SK-N-SH treated with all-trans-retinoic acid at 6 μM for 48 hours (cell line): ENCODE results near the gene ARHGEF10L.

Experiments
- ATAC-seq: fragments of 200-7000 bp; cut with Tn5 transposase; 3 replicates; pipeline ENCODE4 v1.9.1; 2020; ENCODE audit warnings: mild to moderate bottlenecking, moderate library complexity
- ARNTL ChIP-seq: fragments of 450-650 bp; formaldehyde crosslinking; IDR thresholded peaks from 2 replicates; pipeline ENCODE4 v1.5.0; 2020; ENCODE audit warnings: low read depth, mild to moderate bottlenecking, moderate library complexity, borderline replicate concordance
- BACH2 ChIP-seq: fragments of 250-450 bp; sonication (Bioruptor Pico); IDR thresholded peaks from 2 replicates; pipeline ENCODE4 v1.9.0; 2021; ENCODE audit warnings: mild to moderate bottlenecking, borderline replicate concordance
- CSDC2 ChIP-seq: fragments of 250-450 bp; sonication (Bioruptor Pico); IDR thresholded peaks from 2 replicates; pipeline ENCODE4 v1.5.0; 2020; ENCODE audit warnings: mild to moderate bottlenecking, moderate library complexity
- CSRNP3 ChIP-seq: fragments of 250-450 bp; sonication (Bioruptor Pico); IDR thresholded peaks from 2 replicates; pipeline ENCODE4 v1.5.1; 2021; ENCODE audit warnings: mild to moderate bottlenecking, moderate library complexity
- ESRRG ChIP-seq: fragments of 250-450 bp; sonication (Bioruptor Pico); IDR thresholded peaks from 2 replicates; pipeline ENCODE4 v1.6.1; 2021; ENCODE audit warnings: mild to moderate bottlenecking
- ISL1 ChIP-seq: fragments of 250-450 bp; sonication (Bioruptor Pico); IDR thresholded peaks from 2 replicates; pipeline ENCODE4 v2.1.2; 2022; ENCODE audit warnings: mild to moderate bottlenecking, moderate library complexity
- RARB ChIP-seq: fragments of 250-450 bp; sonication (Bioruptor Pico); IDR thresholded peaks from 2 replicates; pipeline ENCODE4 v1.8.0; 2021; ENCODE audit warnings: mild to moderate bottlenecking, moderate library complexity
- SNAI2 ChIP-seq: fragments of 250-450 bp; sonication (Bioruptor Pico); IDR thresholded peaks from 2 replicates; pipeline ENCODE4 v1.5.0; 2020; ENCODE audit warnings: mild to moderate bottlenecking, moderate library complexity
- TCF4 ChIP-seq: fragments of 250-450 bp; sonication (Bioruptor Pico); IDR thresholded peaks from 2 replicates; pipeline ENCODE4 v1.8.0; 2021; ENCODE audit warnings: mild to moderate bottlenecking, moderate library complexity, borderline replicate concordance
- ZC3H10 ChIP-seq: fragments of 250-450 bp; sonication (Bioruptor Pico); IDR thresholded peaks from 2 replicates; pipeline ENCODE4 v1.5.1; 2021; ENCODE audit warnings: mild to moderate bottlenecking, moderate library complexity
- ZNF565 ChIP-seq: fragments of 450-650 bp; formaldehyde crosslinking; conservative IDR thresholded peaks from 2 replicates; pipeline ENCODE4 v1.5.0; 2020; ENCODE audit warnings: low read depth, mild to moderate bottlenecking, moderate library complexity
- ZNF70 ChIP-seq: fragments of 450-650 bp; formaldehyde crosslinking; IDR thresholded peaks from 2 replicates; pipeline ENCODE4 v1.5.0; 2020; ENCODE audit warnings: mild to moderate bottlenecking, moderate library complexity
- ZNF8 ChIP-seq: fragments of 450-650 bp; formaldehyde crosslinking; IDR thresholded peaks from 2 replicates; pipeline ENCODE4 v1.5.0; 2020; ENCODE audit warnings: mild to moderate bottlenecking, moderate library complexity
- TF ChIP-seq, protein P1 (sequence below): fragments of 250-450 bp; sonication (Bioruptor Pico); IDR thresholded peaks from 2 replicates; pipeline ENCODE4 v1.5.0; 2020; ENCODE audit warnings: mild to moderate bottlenecking, moderate library complexity
- TF ChIP-seq, protein P2 (sequence below): fragments of 250-450 bp; sonication (Bioruptor Pico); IDR thresholded peaks from 2 replicates; pipeline ENCODE4 v1.5.1; 2020; ENCODE audit warnings: low read depth, mild to moderate bottlenecking, moderate library complexity
- TF ChIP-seq, protein P3 (sequence below): fragments of 250-450 bp; sonication (Bioruptor Pico); IDR thresholded peaks from 2 replicates; pipeline ENCODE4 v1.8.0; 2020; ENCODE audit warnings: mild to moderate bottlenecking, moderate library complexity, borderline replicate concordance
- TF ChIP-seq, protein P4 (sequence below): fragments of 250-450 bp; sonication (Bioruptor Pico); IDR thresholded peaks from 2 replicates; pipeline ENCODE4 v1.8.0; 2021; ENCODE audit warnings: low read depth, mild to moderate bottlenecking, moderate library complexity, borderline replicate concordance

Gene ARHGEF10L

DNA sequence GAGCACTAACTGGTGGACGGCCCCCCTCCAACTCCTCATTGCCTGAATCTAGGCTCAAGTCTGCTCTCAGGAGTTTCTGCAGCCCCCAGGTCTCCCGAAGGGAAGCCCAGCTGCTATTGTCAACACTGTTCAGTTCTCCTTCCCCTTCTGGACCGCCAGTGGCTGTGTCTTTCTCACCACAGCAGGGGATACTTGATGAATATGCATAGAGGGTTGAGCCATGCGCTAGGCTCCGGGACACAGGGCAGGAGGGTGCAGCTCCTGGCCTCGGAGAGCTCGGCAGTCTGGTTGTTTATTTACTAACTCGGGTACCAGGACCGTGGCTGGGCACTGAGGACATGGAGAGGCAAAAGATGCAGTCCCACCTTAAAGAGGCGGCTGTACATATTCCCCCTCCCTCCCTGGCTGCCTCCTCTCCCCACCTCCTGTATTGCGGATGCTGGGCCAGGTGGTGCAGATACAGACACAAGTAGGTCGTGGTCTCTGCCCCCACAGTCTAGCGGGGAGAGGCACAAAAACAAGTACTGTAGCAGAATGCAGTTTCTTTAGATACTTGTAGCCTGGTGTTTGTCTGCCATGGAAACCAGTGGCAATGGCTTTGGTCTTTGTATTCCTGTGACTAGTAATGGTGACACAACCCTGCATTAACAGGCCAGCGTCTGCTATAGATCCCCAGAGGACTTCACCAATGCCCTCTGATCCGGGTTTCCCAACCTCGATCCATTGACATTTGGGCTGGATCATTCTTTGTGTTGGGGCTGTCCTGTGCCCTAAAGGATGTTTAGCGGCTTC lies 26.2 kb downstream of the ARHGEF10L start:
- TF ChIP-seq, protein P1, sequence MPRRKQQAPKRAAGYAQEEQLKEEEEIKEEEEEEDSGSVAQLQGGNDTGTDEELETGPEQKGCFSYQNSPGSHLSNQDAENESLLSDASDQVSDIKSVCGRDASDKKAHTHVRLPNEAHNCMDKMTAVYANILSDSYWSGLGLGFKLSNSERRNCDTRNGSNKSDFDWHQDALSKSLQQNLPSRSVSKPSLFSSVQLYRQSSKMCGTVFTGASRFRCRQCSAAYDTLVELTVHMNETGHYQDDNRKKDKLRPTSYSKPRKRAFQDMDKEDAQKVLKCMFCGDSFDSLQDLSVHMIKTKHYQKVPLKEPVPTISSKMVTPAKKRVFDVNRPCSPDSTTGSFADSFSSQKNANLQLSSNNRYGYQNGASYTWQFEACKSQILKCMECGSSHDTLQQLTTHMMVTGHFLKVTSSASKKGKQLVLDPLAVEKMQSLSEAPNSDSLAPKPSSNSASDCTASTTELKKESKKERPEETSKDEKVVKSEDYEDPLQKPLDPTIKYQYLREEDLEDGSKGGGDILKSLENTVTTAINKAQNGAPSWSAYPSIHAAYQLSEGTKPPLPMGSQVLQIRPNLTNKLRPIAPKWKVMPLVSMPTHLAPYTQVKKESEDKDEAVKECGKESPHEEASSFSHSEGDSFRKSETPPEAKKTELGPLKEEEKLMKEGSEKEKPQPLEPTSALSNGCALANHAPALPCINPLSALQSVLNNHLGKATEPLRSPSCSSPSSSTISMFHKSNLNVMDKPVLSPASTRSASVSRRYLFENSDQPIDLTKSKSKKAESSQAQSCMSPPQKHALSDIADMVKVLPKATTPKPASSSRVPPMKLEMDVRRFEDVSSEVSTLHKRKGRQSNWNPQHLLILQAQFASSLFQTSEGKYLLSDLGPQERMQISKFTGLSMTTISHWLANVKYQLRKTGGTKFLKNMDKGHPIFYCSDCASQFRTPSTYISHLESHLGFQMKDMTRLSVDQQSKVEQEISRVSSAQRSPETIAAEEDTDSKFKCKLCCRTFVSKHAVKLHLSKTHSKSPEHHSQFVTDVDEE (CRISPR knock-in tag), result no peak
- TF ChIP-seq, protein P2, sequence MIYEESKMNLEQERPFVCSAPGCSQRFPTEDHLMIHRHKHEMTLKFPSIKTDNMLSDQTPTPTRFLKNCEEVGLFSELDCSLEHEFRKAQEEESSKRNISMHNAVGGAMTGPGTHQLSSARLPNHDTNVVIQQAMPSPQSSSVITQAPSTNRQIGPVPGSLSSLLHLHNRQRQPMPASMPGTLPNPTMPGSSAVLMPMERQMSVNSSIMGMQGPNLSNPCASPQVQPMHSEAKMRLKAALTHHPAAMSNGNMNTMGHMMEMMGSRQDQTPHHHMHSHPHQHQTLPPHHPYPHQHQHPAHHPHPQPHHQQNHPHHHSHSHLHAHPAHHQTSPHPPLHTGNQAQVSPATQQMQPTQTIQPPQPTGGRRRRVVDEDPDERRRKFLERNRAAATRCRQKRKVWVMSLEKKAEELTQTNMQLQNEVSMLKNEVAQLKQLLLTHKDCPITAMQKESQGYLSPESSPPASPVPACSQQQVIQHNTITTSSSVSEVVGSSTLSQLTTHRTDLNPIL (CRISPR knock-in tag), result no peak
- TF ChIP-seq BACH2 (CRISPR knock-in tag) (no peak), CSRNP3 (no peak)
- no peak for ATAC-seq

DNA sequence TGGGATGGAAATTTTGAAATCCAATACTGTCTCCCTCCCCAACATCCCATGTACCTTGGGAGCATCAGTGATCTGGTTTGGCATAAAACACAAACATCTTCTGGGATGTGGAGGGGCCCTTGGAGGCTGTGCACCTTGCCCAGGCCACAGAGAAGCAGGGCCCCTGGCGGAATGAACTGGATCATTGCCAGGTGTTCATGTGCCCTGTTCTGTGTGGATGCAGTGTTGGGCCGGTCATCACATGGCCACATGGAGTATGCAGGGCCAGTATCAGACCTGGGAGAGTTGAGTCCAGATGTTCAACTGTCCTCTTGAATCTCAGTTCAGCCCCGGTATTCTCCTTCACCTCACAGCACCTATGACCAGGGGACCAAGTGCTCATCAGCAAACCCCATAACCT lies 26.9 kb downstream of the ARHGEF10L start:
- TF ChIP-seq, protein P3, sequence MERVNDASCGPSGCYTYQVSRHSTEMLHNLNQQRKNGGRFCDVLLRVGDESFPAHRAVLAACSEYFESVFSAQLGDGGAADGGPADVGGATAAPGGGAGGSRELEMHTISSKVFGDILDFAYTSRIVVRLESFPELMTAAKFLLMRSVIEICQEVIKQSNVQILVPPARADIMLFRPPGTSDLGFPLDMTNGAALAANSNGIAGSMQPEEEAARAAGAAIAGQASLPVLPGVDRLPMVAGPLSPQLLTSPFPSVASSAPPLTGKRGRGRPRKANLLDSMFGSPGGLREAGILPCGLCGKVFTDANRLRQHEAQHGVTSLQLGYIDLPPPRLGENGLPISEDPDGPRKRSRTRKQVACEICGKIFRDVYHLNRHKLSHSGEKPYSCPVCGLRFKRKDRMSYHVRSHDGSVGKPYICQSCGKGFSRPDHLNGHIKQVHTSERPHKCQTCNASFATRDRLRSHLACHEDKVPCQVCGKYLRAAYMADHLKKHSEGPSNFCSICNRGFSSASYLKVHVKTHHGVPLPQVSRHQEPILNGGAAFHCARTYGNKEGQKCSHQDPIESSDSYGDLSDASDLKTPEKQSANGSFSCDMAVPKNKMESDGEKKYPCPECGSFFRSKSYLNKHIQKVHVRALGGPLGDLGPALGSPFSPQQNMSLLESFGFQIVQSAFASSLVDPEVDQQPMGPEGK (CRISPR knock-in tag), result no peak
- TF ChIP-seq ZNF8 (CRISPR knock-in tag) (no peak), ZC3H10 (CRISPR knock-in tag) (no peak), ZNF70 (CRISPR knock-in tag) (no peak), TCF4 (CRISPR knock-in tag) (no peak), CSRNP3 (no peak), CSDC2 (no peak), RARB (CRISPR knock-in tag) (no peak), SNAI2 (CRISPR knock-in tag) (no peak), ARNTL (CRISPR knock-in tag) (no peak)
- TF ChIP-seq, protein P2 (CRISPR knock-in tag), result no peak
- TF ChIP-seq, protein P4, sequence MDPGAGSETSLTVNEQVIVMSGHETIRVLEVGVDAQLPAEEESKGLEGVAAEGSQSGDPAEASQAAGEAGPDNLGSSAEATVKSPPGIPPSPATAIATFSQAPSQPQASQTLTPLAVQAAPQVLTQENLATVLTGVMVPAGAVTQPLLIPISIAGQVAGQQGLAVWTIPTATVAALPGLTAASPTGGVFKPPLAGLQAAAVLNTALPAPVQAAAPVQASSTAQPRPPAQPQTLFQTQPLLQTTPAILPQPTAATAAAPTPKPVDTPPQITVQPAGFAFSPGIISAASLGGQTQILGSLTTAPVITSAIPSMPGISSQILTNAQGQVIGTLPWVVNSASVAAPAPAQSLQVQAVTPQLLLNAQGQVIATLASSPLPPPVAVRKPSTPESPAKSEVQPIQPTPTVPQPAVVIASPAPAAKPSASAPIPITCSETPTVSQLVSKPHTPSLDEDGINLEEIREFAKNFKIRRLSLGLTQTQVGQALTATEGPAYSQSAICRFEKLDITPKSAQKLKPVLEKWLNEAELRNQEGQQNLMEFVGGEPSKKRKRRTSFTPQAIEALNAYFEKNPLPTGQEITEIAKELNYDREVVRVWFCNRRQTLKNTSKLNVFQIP (CRISPR knock-in tag), result no peak
- no peak for ATAC-seq

DNA sequence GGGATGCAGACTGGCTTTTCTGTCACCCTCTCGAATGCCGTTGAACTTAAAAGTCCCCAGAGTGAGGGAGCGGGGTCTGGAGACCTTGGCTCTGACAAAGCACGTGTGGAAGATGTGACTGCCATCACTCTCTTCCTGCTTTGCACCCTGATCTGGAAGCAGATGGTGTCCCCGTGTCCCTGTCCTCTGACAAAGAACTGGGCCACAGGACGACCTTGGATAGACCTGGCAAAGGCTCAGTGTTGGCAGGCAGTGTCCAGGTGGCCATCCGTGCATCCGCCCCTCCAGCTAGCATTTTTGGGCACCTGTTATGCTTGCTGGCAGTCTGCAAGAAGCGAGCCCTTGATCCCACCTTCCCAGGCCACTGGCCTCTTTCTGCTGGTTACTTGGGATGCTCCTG lies 27.4 kb downstream of the ARHGEF10L start:
- no peak for ATAC-seq
- TF ChIP-seq ISL1 (CRISPR knock-in tag) (no peak), ZNF565 (CRISPR knock-in tag) (no peak), TCF4 (CRISPR knock-in tag) (no peak), RARB (CRISPR knock-in tag) (no peak), ESRRG (CRISPR knock-in tag) (no peak), CSRNP3 (no peak)
- TF ChIP-seq, protein P3 (CRISPR knock-in tag), result no peak
- TF ChIP-seq, protein P4 (CRISPR knock-in tag), result no peak
